Mesendoderm (in vitro differentiated cells): Measurements from ENCODE around the gene CALN1.

ENCODE experiments used
- DNase-seq: peaks from one replicate; pipeline ENCODE4 v3.0.0; 2013
- H2AK5ac ChIP-seq: 2 replicates; pipeline ENCODE4 v1.6.1; 2013; ENCODE audit warnings: low read length, inconsistent platforms
- H2BK120ac ChIP-seq: 2 replicates; pipeline ENCODE4 v1.6.1; 2013; ENCODE audit warnings: low read depth, mild to moderate bottlenecking, low read length, moderate library complexity, mixed read lengths
- H2BK15ac ChIP-seq: replicated peaks from 2 replicates; pipeline ENCODE4 v1.6.1; 2013; ENCODE audit warnings: low read depth, mild to moderate bottlenecking, moderate library complexity
- H2BK5ac ChIP-seq: 2 replicates; pipeline ENCODE4 v1.6.1; 2013; ENCODE audit warnings: low read length, inconsistent platforms
- H3K18ac ChIP-seq: 2 replicates; pipeline ENCODE4 v1.6.1; 2013; ENCODE audit warnings: mild to moderate bottlenecking, low read length, mixed read lengths
- H3K23ac ChIP-seq: one replicate; pipeline ENCODE4 v1.6.1; 2013; ENCODE audit warnings: low read length
- H3K27ac ChIP-seq: 2 replicates; pipeline ENCODE4 v1.5.1; 2013; ENCODE audit warnings: low read depth, mild to moderate bottlenecking, inconsistent platforms, low read length, moderate library complexity
- H3K27me3 ChIP-seq: 2 replicates; pipeline ENCODE4 v1.6.1; 2013; ENCODE audit warnings: low read length, control low read depth, mild to moderate bottlenecking, inconsistent platforms; ENCODE audit not compliant: insufficient read depth, poor library complexity
- H3K36me3 ChIP-seq: 2 replicates; pipeline ENCODE4 v1.6.1; 2013; ENCODE audit warnings: low read length, inconsistent platforms; ENCODE audit not compliant: control insufficient read depth, insufficient read depth
- H3K4ac ChIP-seq: one replicate; pipeline ENCODE4 v1.6.1; 2013; ENCODE audit warnings: low read depth, mild to moderate bottlenecking, low read length, moderate library complexity
- H3K4me1 ChIP-seq: 2 replicates; pipeline ENCODE4 v1.6.1; 2013; ENCODE audit warnings: low read depth, low read length, inconsistent platforms; ENCODE audit not compliant: control insufficient read depth
- H3K4me2 ChIP-seq: 2 replicates; pipeline ENCODE4 v1.6.1; 2013; ENCODE audit warnings: low read length
- H3K4me3 ChIP-seq: 2 replicates; pipeline ENCODE4 v1.5.1; 2013; ENCODE audit warnings: mild to moderate bottlenecking, low read length
- H3K56ac ChIP-seq: one replicate; pipeline ENCODE4 v1.6.1; 2013; ENCODE audit warnings: low read length
- H3K79me1 ChIP-seq: 2 replicates; pipeline ENCODE4 v1.6.1; 2013; ENCODE audit warnings: low read length, inconsistent platforms
- H3K79me2 ChIP-seq: 2 replicates; pipeline ENCODE4 v1.6.1; 2013; ENCODE audit warnings: mild to moderate bottlenecking, low read length; ENCODE audit not compliant: control insufficient read depth, insufficient read depth
- H3K9ac ChIP-seq: 2 replicates; pipeline ENCODE4 v1.6.1; 2013; ENCODE audit warnings: low read length, inconsistent platforms
- H4K5ac ChIP-seq: one replicate; pipeline ENCODE4 v1.6.1; 2013; ENCODE audit warnings: low read length
- H4K8ac ChIP-seq: one replicate; pipeline ENCODE4 v1.6.1; 2013; ENCODE audit warnings: low read depth, mild to moderate bottlenecking, control low read depth, low read length, moderate library complexity
- WGBS: extraction: QIAGEN DNeasy Blood & Tissue Kit; methylation state at CpG from one replicate; pipeline ENCODE4 v1.1.7; 2013; ENCODE audit warnings: low lambda C conversion rate, missing lambda C conversion rate; ENCODE audit not compliant: insufficient coverage; ENCODE audit errors: extremely low coverage; 5-methylcytosine and 5-hydroxymethylcytosine counted together

Gene CALN1

DNA sequence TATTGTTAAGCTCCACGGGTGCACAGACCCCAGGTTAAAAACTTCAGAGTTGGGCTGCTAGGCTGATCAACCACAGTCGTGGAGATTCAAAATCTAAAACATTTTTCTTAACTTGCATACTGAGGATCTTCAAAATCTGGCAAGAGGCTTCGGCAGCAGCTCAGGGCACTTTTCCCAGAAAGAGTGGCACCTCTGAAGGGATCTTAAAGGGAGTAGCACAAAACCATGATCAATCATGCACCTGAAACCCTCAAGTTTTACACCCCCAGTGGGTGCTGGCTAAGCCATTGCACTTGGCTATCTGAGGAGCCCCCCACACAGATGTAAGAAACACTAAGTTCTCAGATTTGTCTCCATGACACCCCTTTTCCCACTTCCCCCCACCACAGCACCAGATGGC is 151.7 kb downstream of the CALN1 start:
- no peak overlapping the region for H3K4me3 ChIP-seq
- H3K4ac ChIP-seq, result no peak overlapping the region
- H3K27me3 ChIP-seq, result no peaks in the 10 kb centered on the region
- H3K4me2 ChIP-seq, result no peak overlapping the region
- WGBS, result no CpG with 5 or more reads among the region's 3 CpGs
- no peak overlapping the region for H2BK5ac ChIP-seq
- H2BK15ac ChIP-seq, result no peak overlapping the region
- no peak overlapping the region for H2BK120ac ChIP-seq
- no peaks in the 10 kb centered on the region for H3K36me3 ChIP-seq
- no peak overlapping the region for H3K18ac ChIP-seq
- H3K4me1 ChIP-seq, result no peaks in the 10 kb centered on the region
- H3K9ac ChIP-seq, result no peak overlapping the region
- H3K27ac ChIP-seq, result no peak overlapping the region
- H3K23ac ChIP-seq, result no peak overlapping the region
- H3K56ac ChIP-seq, result no peak overlapping the region
- H3K79me2 ChIP-seq, result no peaks in the 10 kb centered on the region
- H2AK5ac ChIP-seq, result no peak overlapping the region
- no peak overlapping the region for H4K8ac ChIP-seq
- no peak for DNase-seq
- H3K79me1 ChIP-seq, result no peaks in the 10 kb centered on the region
- no peak overlapping the region for H4K5ac ChIP-seq

DNA sequence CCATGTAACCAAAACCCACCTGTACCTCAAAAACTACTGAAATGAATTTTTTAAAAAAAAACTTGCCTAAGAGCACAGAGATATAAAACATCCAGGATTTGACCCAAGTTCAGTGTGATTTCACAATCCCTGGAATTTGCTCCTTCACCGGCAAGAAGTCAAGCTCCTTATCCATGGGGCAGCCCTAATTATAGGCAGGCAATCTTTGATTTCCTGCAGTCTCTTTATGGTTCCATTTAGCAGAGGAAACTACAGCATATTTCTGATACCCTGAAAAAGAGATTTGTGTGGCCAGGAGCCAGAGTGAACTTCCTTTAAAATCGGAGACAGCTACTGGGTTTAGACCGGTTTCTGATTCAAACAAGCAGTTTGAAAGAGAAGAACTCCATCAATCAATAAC is 154.1 kb downstream of the CALN1 start:
- WGBS, result no CpG with 5 or more reads among the region's 3 CpGs
- no peak overlapping the region for H2BK5ac ChIP-seq
- H3K4me1 ChIP-seq, result no peaks in the 10 kb centered on the region

DNA sequence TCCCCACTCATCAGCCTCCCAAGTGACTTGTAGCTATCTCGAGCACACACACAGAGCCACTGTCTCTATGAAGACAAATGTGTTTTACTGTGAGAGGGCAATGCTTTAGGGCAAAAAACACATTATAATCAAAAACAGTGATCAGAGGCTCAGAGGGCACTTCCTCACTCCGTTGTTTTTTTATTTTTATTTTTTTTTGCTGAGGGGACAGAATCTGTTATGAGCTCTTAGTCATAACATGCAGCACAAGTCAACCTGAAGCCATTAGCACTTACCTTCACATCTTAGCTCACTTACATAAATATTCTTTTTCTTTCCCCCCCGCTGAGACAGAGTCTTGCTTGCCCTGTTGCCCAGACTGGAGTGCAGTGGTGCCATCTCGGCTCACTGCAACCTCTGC is 157.7 kb downstream of the CALN1 start:
- Histone ChIP-seq H4K5ac (no peak overlapping the region), H3K79me1 (no peaks in the 10 kb centered on the region)
- WGBS, result no CpG with 5 or more reads among the region's 4 CpGs

More for the DNA sequence above, 154.1 kb downstream of the CALN1 start:
- Histone ChIP-seq H3K4me2 (no peak overlapping the region), H2AK5ac (no peak overlapping the region), H3K4me3 (no peak overlapping the region), H3K23ac (no peak overlapping the region), H3K79me2 (no peaks in the 10 kb centered on the region), H3K9ac (no peak overlapping the region), H3K36me3 (no peaks in the 10 kb centered on the region), H3K79me1 (no peaks in the 10 kb centered on the region), H3K4ac (no peak overlapping the region), H2BK120ac (no peak overlapping the region), H3K18ac (no peak overlapping the region), H3K27ac (no peak overlapping the region), H3K27me3 (no peaks in the 10 kb centered on the region), H3K56ac (no peak overlapping the region), H4K8ac (no peak overlapping the region), H4K5ac (no peak overlapping the region), H2BK15ac (no peak overlapping the region)
- no peak for DNase-seq

DNA sequence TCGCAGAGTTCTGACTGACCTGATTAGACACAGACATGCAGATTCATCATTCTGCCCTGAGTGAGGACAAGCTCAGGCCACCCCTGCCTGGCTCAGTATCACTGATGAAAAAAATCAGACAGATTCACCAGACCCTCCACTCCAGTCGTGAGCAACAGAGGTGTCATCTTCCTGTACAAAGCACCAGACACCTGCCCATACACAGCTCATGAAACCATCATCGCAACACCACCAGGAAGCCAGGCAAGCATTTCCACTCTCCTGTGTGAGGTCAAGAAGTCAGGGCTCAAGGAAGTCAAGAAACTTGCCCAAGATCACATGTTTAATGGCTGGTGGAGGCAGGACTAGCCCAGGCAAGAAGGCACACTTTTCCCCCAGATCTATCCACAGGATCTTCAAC is 163.0 kb downstream of the CALN1 start:
- no peaks in the 10 kb centered on the region for H3K27me3 ChIP-seq
- H4K5ac ChIP-seq, result no peak overlapping the region
- H3K79me1 ChIP-seq, result no peaks in the 10 kb centered on the region
- no peaks in the 10 kb centered on the region for H3K79me2 ChIP-seq
- no peaks in the 10 kb centered on the region for H3K4me1 ChIP-seq
- H3K23ac ChIP-seq, result no peak overlapping the region
- H3K18ac ChIP-seq, result no peak overlapping the region
- no peak overlapping the region for H3K9ac ChIP-seq
- no peak for DNase-seq
- H3K4me2 ChIP-seq, result no peak overlapping the region
- no peak overlapping the region for H4K8ac ChIP-seq
- H2BK5ac ChIP-seq, result no peak overlapping the region
- WGBS, result no CpG with 5 or more reads among the region's 3 CpGs
- H3K56ac ChIP-seq, result no peak overlapping the region
- H3K4ac ChIP-seq, result no peak overlapping the region
- no peak overlapping the region for H3K27ac ChIP-seq
- H2AK5ac ChIP-seq, result no peak overlapping the region
- H2BK15ac ChIP-seq, result no peak overlapping the region
- no peaks in the 10 kb centered on the region for H3K36me3 ChIP-seq
- H2BK120ac ChIP-seq, result no peak overlapping the region
- no peak overlapping the region for H3K4me3 ChIP-seq

More for the DNA sequence above, 157.7 kb downstream of the CALN1 start:
- Histone ChIP-seq H3K23ac (no peak overlapping the region), H3K4me2 (no peak overlapping the region), H2BK5ac (no peak overlapping the region), H3K4ac (no peak overlapping the region), H3K56ac (no peak overlapping the region), H3K27me3 (no peaks in the 10 kb centered on the region), H3K27ac (no peak overlapping the region), H4K8ac (no peak overlapping the region), H2BK120ac (no peak overlapping the region), H2AK5ac (no peak overlapping the region), H3K18ac (no peak overlapping the region), H3K4me3 (no peak overlapping the region), H3K4me1 (no peaks in the 10 kb centered on the region), H3K36me3 (no peaks in the 10 kb centered on the region), H3K79me2 (no peaks in the 10 kb centered on the region), H2BK15ac (no peak overlapping the region), H3K9ac (no peak overlapping the region)
- DNase-seq, result no peak

DNA sequence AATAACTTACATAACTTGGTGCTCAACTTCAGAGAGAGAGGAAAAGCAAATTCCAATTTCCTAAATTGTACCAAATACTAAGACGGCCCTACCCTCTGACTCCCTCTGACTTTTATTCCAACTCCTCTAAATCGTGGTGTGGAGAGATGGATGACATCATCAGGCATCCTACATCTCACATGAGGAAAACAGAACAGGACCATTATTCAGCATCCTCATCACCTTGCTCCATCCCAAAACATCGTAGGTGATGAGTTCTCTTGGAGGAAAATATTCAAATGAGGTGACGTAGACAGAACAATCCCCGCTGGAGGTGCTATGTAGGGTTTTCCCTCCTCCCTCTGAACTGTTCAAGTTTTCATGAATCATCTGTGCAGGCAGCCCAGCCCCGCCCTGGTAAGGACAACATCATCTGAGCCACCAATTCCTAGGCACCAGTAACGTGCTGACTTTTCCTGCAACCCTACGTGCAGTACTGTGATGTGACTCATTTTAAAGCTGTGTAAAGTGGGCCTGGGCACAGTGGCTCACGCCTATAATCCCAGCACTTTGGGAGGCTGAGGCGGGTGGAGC is 167.2 kb downstream of the CALN1 start:
- no CpG with 5 or more reads among the region's 10 CpGs for WGBS
- H3K9ac ChIP-seq, result no peak overlapping the region
- H3K27me3 ChIP-seq, result no peaks in the 10 kb centered on the region

DNA sequence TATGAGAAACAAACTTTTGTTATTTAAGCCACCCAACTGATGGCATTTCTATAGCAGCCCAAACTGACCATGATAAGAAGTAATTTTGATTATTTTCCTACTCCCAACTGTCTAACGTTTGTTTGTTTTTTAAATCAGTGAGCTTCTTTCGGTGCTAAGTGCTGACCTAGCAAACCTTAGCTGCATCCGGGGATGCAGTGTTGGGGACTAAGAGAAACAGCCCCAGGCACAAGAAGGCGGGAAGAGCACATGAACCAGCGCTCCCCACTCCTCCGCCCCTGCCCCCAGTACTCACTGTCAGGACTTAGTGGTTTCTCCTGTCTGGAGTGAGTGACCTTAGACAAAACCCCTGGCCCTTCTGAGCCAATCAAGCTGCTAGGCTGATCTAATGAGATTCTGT is 168.8 kb downstream of the CALN1 start:
- WGBS, result no CpG with 5 or more reads among the region's 6 CpGs
- Histone ChIP-seq H2BK5ac (no peak overlapping the region), H3K4me3 (no peak overlapping the region), H3K4me1 (no peaks in the 10 kb centered on the region), H3K9ac (no peak overlapping the region), H3K27me3 (no peaks in the 10 kb centered on the region), H3K23ac (no peak overlapping the region), H2AK5ac (no peak overlapping the region), H2BK120ac (no peak overlapping the region), H3K18ac (no peak overlapping the region), H4K8ac (no peak overlapping the region), H3K79me1 (no peaks in the 10 kb centered on the region), H2BK15ac (no peak overlapping the region), H3K27ac (no peak overlapping the region), H3K79me2 (no peaks in the 10 kb centered on the region), H4K5ac (no peak overlapping the region), H3K4me2 (no peak overlapping the region), H3K36me3 (no peaks in the 10 kb centered on the region), H3K4ac (no peak overlapping the region), H3K56ac (no peak overlapping the region)
- no peak for DNase-seq

More for the DNA sequence above, 167.2 kb downstream of the CALN1 start:
- H2BK5ac ChIP-seq, result no peak overlapping the region
- no peak overlapping the region for H4K8ac ChIP-seq
- no peak overlapping the region for H2BK120ac ChIP-seq
- no peak overlapping the region for H2AK5ac ChIP-seq
- DNase-seq, result no peak
- no peaks in the 10 kb centered on the region for H3K4me1 ChIP-seq
- H4K5ac ChIP-seq, result no peak overlapping the region
- no peaks in the 10 kb centered on the region for H3K79me1 ChIP-seq
- H2BK15ac ChIP-seq, result no peak overlapping the region
- no peak overlapping the region for H3K23ac ChIP-seq
- H3K18ac ChIP-seq, result no peak overlapping the region
- H3K36me3 ChIP-seq, result no peaks in the 10 kb centered on the region
- no peak overlapping the region for H3K56ac ChIP-seq
- H3K27ac ChIP-seq, result no peak overlapping the region
- no peak overlapping the region for H3K4me3 ChIP-seq
- H3K4ac ChIP-seq, result no peak overlapping the region
- H3K4me2 ChIP-seq, result no peak overlapping the region
- H3K79me2 ChIP-seq, result no peaks in the 10 kb centered on the region
